Measurements from ENCODE around the gene RCE1.
A peak's percentile ranks its signal among the peaks of the same experiment; 100 is the strongest.

- TF ChIP-seq POLR2A (IDR thresholded peaks at IDR 0.05) (peak; percentile 62 to 75), CTCF (IDR thresholded peaks at IDR 0.05 in 4 of 5, conservative IDR thresholded peaks at IDR 0.05 in 1 of 5) (no peak)
These were observed 12.6 kb downstream of the RCE1 start for GRCh38 chr11:66855574-66856495.
